ENCODE measurements around the gene AKR1D1.
"Not testable (repeated sequence)": the region's sequence is repeated elsewhere in the genome, so short reads cannot be mapped to it uniquely, and the experiment has no call there.

The AKR1D1 gene

GRCh38 chr7:138074540-138074939 lies 1.7 kb upstream of the AKR1D1 start:
- DNase-seq: no peak

- DNase-seq: no peak
Measured at GRCh38 chr7:138075350-138075749, 909 bp upstream of the AKR1D1 start.

GRCh38 chr7:138075786-138076185 lies 473 bp upstream of the AKR1D1 start:
- DNase-seq: not testable (repeated sequence)

- DNase-seq: no peak
Measured at GRCh38 chr7:138077809-138078208, 1.6 kb downstream of the AKR1D1 start.

GRCh38 chr7:138079137-138079536 lies 2.9 kb downstream of the AKR1D1 start:
- no peak for DNase-seq

- DNase-seq: no peak
Measured at GRCh38 chr7:138081868-138082267, 5.6 kb downstream of the AKR1D1 start.

- no peak for DNase-seq
Measured at GRCh38 chr7:138083859-138084258, 7.6 kb downstream of the AKR1D1 start.

GRCh38 chr7:138086563-138087270 lies 10.5 kb downstream of the AKR1D1 start:
- no peak for DNase-seq

GRCh38 chr7:138089080-138089901 lies 13.0 kb downstream of the AKR1D1 start:
- DNase-seq: no peak

- DNase-seq: no peak
Measured at GRCh38 chr7:138091032-138091431, 14.8 kb downstream of the AKR1D1 start.

- DNase-seq: not testable (repeated sequence)
Measured at GRCh38 chr7:138091840-138092239, 15.6 kb downstream of the AKR1D1 start.

GRCh38 chr7:138092486-138093028 lies 16.3 kb downstream of the AKR1D1 start:
- no peak for DNase-seq

GRCh38 chr7:138095972-138096935 lies 20.0 kb downstream of the AKR1D1 start:
- no peak for DNase-seq

- no peak for DNase-seq
Measured at GRCh38 chr7:138097064-138097741, 20.9 kb downstream of the AKR1D1 start.

- no peak for DNase-seq
Measured at GRCh38 chr7:138099813-138100212, 23.6 kb downstream of the AKR1D1 start.

GRCh38 chr7:138105221-138105620 lies 29.0 kb downstream of the AKR1D1 start:
- no peak for DNase-seq

- DNase-seq: no peak
Measured at GRCh38 chr7:138115047-138115446, 38.8 kb downstream of the AKR1D1 start.

- no peak for DNase-seq
Measured at GRCh38 chr7:138116141-138116540, 39.9 kb downstream of the AKR1D1 start.

- no peak for DNase-seq
Measured at GRCh38 chr7:138116892-138117291, 40.6 kb downstream of the AKR1D1 start.

- DNase-seq: no peak
Measured at GRCh38 chr7:138120140-138120827, 44.0 kb downstream of the AKR1D1 start.

GRCh38 chr7:138122162-138122561 lies 45.9 kb downstream of the AKR1D1 start:
- no peak for DNase-seq

- DNase-seq: no peak
Measured at GRCh38 chr7:138125119-138125518, 48.9 kb downstream of the AKR1D1 start.
